Measurements from ENCODE around the gene CTRL. TPM values are rescaled to one million over a fixed set of nuclear protein-coding genes. Genes with fewer than 3 reads are reported as not detected.
A peak's percentile ranks its signal among the peaks of the same experiment; 100 is the strongest.

Gene CTRL
- total RNA-seq, 1 experiment from 2014 or later: 2.2 TPM

DNA sequence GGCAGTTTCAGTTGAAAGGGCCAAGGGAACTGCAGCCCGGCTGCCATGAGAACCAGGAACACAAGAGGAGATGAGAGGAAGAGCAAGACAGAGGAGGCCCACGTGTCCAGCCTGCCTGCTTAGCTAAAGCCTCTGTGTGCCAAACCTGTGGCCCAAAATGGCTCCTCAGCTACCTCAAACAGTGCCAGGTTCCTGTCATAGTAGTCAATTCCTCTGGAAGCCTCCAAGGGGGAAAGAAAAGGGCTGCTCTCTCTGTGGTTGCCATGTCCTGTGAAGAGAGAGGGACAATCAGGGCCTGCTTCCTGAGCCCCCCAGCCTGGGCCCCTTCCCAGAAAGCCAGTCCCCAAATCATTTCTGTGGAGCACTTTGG is 31.6 kb upstream of the CTRL start:
- DNase-seq (ENCODE audit: low spot score): no peak

DNA sequence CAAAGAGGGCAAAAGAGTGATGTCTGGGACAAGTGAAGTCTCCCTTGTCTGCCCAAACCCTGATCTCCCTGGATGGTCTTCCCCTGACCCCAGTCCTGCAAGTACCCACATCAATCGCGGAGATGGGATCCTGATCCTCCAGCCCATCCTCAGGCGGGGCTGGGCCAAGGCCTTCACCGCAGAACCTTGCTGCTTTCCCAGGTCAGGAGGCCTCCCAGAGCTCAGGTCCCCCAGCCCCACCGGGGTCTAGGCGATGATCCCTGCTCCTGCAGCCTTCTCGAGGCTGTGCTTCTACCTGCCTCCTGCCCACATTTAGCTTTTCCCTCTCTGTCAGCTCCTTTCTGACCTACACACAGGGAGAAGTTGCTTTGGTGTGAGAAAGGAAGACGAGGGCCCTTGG is 30.5 kb upstream of the CTRL start:
- DNase-seq (ENCODE audit: low spot score): no peak

DNA sequence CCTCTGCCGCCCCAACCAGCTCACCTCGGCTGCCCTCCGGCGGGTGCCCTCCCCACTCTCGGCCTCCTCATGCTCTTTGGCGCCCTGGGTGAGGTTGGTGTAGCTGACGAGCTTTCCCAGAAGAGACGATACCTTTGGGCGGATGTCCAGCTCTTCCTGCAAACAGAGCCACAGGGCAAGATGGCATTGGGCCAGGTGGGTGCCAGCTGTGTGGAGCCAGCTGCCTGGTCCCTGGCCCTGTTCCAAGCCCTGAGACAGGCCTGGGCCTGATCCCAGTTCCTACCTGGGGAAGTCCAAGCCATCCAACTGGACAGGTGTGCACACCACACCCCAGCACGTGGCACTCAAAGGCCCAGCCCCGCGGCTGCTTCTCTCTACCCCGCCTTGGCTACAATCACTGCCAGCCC is 29.9 kb upstream of the CTRL start:
- peak; percentile 92 for DNase-seq (ENCODE audit: low spot score)

DNA sequence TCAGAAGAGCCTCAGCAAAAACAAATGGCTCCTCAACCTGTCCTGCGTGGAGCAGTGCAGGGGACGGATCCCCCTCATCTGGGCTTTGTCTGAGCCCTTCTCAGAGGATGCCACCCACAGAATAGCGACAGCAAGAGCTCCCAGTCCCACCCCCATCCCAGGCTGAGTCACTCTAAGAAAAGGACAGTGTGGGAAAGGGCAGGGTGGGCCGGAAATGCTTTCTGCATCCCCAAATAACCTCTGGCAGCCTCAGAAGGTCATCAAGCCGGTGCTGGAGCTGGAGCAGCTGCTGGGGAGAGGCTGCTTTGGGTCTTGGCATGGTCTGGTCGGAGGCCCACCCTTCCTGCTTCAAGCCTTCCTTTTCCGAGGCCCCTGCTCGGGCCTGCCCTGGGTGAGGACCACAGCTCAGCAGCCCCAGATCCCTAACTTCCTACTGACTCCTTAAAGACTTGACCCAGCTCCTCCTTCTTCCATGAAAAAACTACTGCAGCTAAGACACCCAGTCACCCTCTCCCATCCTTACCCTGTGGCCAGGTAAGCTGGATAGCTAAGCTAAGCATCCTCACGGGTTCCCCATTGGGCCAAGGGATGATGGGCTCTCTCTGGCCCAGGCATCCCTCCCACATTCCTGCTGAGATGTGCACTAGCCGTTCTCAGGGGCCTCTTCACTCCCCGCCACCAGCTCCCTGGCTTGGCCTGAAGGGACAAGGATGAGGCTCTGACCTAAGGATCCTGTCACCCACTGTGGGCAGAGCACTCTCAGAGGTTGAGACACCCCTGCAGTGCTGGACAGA is 28.1 kb upstream of the CTRL start:
- no peak for DNase-seq (ENCODE audit: low spot score)

DNA sequence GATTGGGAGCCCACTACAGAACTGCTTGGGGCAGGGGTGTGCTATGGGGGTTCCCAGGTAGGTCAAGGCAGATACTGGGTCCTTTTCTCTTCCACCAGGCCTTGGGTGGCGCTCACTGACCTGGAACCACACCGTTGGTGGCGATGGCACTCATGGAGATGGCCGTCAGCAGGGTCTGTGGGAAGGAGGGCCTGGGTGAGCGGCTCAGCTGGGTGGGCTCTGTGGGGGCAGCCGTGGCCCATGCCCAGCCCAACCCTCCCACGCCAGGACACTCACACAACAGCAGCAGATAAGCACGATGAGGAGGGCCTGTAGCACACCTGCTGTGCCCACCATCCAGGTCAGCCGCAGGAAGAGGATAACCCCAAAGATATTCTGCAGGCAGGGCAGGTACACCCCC is 26.0 kb upstream of the CTRL start:
- no peak for DNase-seq (ENCODE audit: low spot score)

DNA sequence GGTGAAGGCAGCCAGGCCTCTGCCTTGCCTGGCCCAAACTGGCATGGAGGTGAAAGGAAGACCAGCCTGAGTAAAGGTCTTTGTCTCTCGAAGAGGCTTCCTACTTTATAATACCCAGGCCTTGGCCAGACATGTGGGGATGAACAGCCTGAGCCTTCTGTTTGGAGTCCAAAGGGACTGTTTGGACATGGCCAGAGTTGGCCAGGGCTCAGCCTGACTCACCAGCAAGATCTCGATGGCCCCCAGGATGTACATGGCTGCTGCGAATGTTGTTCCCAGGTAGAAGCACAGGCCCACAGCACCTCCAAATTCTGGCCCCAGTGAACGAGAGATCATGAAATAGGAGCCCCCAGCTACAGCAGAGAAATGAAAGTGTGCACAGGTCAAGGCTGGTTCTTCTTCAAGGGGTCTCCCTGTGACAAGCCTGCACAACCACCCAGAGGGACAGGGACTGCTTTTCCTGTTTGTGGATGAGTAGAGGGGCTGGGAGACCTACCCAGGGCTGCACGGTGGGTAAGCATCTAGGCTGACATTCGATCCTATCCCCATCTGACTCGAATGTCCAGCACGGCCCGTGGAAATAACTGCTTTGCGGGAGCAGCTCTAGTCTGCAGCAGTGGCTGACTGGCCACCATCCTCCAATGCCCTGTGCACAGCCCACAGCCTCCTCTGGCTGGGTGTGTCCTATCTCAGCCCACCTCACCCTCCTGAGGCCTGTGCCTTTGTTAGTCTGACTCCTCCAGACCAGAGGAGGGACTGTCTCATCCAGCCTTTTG is 22.9 kb upstream of the CTRL start:
- no peak for DNase-seq (ENCODE audit: low spot score)

DNA sequence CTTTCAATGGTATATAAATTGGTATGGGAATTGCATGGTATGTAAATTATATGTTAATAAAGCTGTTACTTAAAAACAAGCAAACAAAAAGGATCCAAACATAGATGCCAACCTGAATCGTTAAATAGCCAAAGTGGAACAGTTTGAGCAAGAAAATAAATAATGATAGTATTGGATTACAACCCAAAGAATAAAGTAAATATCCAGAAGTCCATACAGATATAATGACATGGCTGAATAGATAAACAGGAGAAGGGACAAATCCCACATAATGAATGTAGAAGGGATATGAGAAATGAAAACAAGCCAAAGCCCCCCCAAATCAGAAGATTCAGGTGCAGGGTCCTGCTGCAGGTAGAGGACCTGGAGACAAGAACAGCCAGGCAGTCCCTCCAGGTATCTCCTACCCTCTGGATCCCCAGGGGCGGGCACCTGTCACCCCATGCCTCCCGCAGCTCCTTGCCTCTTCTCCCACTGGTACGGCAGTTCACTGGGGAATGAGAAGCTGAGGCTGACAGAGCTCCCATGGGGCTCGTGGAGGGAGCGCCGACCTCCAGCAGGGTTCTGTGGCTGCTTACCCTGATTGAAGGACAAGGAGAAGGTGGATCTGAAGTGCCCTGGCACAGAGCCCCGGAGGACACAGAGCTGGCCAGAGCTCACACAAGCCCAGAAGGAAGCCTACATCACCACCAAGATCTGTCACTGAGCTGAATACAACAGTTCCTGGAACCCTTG is 22.1 kb upstream of the CTRL start:
- no peak for DNase-seq (ENCODE audit: low spot score)

DNA sequence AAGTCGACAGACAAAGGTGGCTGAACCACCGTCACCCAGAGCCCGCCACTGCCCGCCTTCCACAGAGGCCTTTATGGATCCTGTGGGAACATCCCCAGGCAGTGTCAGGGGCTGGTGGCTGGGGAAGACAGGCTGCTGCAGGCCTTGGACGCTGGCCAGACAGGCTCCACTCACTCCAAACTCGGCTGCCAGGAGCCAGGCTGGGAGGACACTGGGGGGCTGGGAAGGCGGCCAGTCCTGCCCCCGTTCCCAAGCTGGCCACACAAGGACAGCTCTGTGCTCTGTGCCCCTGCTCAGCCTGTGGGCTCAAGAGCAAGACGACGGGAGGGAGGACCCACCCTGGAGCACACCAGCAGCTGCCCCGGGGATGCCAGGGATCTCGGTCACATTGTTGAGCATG is 19.8 kb upstream of the CTRL start:
- DNase-seq (ENCODE audit: low spot score): no peak

DNA sequence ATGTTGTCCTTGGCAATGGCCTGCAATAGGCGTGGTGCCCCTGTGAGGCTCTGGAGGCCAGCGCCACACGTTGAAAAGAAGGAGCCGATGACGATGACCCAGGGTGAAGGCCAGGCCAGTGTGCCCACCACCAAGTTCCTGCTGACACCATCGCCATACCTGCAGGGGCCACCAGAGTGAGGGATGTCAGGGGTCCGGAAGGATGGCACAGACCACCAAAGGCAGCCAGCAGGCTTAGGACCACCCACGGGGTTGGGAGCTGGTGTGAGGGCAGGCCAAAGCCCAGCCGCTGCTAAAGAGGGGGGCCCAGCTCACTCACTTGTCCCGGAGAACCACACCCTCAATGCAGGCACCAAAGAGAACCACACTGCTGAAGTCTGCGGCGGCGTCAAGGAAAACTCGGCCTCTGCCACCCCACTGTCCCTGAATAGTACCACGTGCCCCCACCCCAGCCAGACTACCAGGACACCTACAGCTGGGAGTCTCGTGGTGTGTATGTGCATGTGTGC is 18.7 kb upstream of the CTRL start:
- DNase-seq (ENCODE audit: low spot score): no peak

DNA sequence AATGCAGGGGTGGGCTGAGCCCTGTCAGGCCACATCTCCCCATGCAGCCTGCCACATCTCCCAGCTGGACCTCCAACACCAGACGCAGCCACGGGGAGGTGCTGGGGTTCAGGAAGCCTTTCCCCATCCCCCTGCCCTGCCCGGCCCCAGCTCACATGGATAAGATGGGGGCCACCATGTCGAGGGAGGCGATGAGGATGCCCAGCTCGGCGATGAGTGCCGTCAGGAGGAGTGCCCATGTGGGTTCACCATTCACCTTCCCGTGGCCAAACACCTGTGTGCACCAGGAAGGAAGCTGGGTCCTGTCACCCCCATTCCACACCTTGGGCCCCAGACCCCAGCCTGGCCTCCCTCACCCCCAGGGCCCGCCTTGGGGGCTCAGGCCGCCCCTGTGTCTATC is 18.0 kb upstream of the CTRL start:
- no peak for DNase-seq (ENCODE audit: low spot score)

DNA sequence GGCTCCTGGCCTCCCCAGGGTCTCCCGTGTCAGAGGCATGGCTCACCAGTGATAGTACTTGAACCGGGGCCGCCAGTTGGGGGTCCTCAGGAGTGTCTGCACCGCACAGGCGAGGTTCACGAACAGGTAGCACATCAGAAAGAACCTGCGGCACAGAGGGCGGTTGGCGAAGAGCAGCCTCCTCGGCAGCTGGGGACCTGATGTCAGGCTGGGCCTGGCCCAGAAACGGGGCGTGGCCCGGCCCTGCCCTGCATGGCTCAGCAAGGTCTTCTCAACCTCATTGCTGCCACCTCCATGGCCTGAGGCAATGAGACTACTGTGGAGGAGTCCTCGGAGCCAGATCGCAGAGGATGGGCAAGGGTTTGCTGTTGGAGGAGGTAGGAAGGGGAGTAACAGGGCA is 16.4 kb upstream of the CTRL start:
- no peak for DNase-seq (ENCODE audit: low spot score)

DNA sequence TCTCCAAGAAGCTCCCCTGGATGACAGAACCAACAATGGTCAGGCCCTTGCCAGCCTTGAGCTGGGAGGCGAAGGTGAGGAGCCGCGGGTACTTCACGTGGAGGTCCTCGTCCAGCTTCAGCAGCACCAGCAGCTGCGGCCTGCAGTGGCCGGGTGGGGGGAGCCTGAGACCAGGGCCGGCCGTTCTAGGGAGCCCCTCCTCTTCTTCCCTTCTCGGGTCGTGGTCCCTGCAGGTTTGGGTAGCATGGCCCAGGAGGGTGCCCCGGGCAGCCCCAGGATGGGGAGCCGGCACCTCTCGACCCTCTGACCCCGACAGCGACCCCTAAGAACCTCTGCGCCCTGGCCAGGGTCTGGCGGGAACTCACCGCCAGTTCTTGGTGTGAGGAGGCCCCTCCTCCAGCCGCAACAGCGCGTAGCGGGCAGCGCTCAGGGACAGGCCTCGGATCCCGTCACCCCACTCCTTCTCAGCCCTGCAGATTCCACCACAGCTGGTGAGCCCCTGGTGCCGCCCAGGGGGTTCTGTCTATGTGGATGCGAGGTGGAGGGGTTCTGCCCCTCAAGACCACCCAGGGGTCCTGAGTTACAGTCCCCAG is 15.4 kb upstream of the CTRL start:
- DNase-seq (ENCODE audit: low spot score): no peak

DNA sequence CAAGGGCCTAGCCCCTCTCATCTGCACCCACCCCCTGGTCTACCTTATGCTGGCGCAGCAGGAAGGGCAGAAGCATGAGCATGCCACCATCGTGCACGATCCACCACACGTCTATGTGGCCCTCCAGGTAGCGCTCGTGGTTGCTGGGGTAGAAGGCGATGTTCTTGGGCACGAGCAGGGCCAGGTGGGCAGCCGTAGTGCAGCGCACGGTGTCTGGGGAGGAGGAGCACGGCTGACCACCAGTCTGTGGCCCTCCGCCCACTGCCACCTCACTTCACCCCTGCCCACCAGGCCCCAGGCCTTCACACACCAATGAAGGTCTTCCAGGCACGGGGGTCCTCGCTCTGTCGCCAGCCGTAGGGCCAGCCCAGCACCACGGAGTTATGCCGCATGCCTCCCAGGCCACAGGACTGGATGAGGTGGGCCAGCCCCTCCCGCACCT is 14.5 kb upstream of the CTRL start:
- no peak for DNase-seq (ENCODE audit: low spot score)

DNA sequence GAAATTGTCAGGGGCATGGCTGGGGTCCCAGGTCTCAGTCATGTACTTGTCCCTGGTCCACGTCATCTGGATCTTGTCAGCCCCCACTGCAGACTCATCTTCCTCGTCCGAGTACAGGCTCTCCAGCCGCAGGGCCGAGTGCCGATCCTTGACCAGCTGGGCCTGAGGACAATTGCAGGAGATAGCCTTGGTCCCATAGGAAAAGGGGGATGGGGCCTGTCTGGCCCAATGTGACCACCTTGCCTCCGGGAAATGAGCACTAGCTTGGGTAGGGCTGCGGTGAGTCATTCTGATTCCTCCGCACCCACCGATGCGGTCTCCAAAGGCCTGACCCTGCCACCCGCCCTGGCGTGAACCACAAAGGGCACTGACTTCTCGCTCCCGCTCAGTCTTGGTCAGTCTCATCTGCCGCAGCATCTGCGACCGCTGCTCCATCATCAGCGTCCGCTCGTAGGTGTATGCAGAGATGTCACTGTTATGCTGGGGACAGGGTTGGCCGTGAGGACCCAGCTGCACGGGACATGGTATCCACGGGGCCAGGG is 13.8 kb upstream of the CTRL start:
- DNase-seq (ENCODE audit: low spot score): no peak

DNA sequence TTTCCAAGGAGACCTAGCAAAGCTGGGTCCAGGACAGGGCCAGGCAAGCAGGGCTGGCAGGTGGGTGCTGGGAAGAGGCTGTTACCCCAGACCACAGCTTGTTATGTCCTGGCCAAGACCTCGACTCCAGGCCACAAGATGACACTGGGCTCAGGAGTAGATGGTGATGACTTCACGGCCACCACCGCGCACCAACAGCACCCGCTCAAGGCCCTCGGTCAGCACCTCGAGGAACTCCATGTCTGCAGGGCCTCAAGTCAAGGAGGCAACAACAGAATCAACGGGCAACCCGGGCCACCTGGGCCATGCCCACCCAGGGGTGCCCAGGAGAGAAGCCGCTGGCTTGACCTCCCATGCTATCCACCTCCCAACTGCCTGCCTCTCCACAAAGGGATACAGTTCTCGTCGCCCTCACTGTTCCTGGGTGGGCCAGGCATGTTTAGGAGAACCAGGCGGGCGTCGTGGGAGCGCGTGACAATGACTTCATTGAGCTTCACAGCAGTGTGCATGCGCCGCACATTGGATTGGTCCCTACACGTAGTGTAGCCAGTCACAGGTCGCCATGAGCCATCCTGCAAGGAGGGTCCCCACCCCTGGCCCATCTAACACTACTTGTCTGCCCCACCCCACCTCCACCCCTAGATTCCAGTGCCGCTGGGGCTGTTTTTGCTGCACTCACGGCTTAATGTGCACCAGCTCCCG is 13.2 kb upstream of the CTRL start:
- no peak for DNase-seq (ENCODE audit: low spot score)

DNA sequence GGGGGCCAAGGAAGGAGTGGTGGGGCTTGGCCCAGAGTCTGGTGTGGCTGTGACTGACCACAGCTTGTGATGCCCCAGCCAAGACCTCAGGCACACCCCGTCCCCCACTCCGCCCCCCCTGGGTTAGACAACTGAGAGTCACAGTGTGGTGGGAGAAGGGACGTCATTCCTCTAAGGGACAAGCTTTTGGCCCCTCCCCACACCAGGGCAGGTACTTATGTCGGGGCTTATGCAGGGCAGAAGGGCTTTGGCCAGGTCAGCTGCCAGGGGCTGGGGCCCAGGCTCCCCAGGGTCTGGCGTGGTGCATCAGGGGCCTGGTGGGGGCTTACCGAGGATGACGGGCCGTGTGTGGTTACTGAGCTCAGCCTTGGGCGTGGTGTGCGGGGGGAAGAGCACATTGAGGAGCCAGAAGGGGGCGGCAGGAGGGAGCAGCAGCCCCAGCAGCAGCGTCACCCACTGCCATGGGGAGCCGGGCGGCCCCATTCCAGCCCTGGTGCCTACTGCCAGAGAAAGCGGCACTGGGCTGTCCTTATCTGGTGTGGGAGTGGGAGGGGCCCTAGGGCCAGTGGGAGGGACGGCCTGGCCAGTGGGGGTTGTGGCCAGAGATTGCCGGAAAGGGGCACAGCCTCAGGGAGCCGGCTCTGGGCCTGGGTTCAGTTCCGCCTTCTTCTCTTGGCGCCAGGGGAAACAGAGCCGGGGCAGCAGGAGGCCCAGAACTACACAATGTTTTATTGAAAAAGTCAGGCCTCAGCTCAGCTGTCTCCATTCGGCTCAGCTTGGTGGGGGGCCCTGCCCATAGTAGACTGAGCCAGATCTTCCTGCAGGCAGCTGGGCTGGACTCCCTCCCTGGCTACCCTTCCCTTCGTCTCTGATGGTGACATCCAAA is 12.2 kb upstream of the CTRL start, which contains the start of gene LCAT:
Gene LCAT (minus strand): TSS at position 502 of the 886 bp plus-strand sequence. CDS start 19 bp downstream, at position 483.
- no peak for DNase-seq (ENCODE audit: low spot score)

DNA sequence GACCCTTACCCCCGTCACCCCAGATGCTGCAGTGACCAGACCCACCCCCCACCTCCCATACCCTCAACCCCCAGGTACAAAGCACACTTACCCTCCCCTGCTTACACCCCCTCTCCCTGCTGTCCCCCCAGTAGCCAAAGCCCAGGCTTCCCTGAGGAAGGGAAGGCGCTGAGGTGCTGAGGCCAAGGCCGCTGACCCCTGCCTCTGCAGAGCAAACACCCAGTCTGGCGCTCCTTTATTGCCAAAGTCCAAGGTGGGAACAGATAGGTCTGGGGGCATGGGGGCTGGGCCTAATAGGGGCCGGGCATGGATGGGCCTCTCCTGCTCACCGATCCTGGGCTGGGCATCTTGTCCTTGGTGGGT is 11.6 kb upstream of the CTRL start:
- DNase-seq (ENCODE audit: low spot score): no peak

DNA sequence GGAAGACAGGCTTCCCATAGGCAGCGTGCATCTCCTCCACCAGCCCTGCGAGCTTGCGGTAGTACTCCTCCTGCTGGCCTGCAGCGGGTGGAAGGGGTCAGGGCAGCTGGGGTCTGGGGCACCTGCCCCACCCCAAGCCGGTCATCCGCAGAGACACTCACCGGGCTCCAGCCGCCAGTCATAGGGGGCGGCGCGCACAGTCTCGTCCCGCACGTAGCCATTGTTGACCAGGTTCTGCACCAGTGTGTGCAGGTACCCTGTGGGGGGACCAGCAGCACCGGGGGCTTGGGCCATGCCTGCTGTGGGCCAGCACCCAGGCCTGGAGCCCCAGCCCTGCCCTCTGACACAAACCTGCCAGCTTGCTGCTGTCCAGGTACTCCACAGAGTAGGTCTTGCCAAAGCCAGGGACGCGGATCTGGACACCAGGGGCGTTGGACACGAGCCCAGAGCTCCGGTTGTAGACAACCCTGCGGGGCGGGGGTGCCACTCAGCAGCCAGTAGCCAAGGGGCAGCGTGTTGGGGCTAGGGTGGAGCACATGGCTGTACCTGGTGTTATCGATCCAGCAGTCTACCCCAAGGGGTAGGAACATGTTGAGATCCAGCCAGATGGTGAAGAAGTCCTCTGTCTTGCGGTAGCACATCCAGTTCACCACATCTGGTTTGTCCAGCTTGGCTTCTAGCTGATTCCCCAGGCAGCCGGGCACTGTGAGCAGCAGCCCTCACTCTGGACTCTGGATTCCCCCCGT is 11.0 kb upstream of the CTRL start:
- DNase-seq (ENCODE audit: low spot score): no peak

DNA sequence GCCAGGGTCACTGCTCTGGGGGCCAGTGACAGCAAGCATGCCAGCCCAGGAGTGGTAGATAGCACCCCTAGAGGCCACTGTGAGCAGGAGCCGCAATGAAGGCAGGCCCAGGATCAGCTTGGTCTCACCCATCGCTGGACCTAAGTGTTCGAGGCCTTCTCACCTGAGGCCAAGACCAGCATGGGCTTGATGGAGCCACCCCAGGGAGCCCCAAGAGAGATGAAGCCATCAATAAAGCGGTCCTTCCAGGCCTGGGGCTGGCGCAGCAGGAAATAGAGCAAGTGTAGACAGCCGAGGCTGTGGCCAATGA is 10.5 kb upstream of the CTRL start:
- DNase-seq (ENCODE audit: low spot score): peak; percentile 60
